Progenitor cell of endocrine pancreas (in vitro differentiated cells): ENCODE measurements around the gene HCFC1R1. TPM values are rescaled to one million over a fixed set of nuclear protein-coding genes. Genes with fewer than 3 reads are reported as not detected.
"Not testable (repeated sequence)": the region's sequence is repeated elsewhere in the genome, so short reads cannot be mapped to it uniquely, and the experiment has no call there.

Experiments used
- DNase-seq: peaks from one replicate; pipeline ENCODE4 v3.0.0; 2021; ENCODE audit warnings: low spot score; ENCODE audit not compliant: unreplicated experiment
- H3K27ac Mint-ChIP-seq: 2 replicates; pipeline ENCODE4 v1.8.0; 2021; ENCODE audit warnings: mild to moderate bottlenecking, moderate library complexity, mixed read lengths
- H3K27me3 Mint-ChIP-seq: 2 replicates; pipeline ENCODE4 v1.8.0; 2021; ENCODE audit warnings: mixed read lengths
- H3K36me3 Mint-ChIP-seq: 2 replicates; pipeline ENCODE4 v1.8.0; 2022; ENCODE audit warnings: mixed read lengths; ENCODE audit not compliant: insufficient read depth
- H3K4me1 Mint-ChIP-seq: 2 replicates; pipeline ENCODE4 v1.8.0; 2021; ENCODE audit warnings: low read depth, mixed read lengths
- H3K4me3 Mint-ChIP-seq: 2 replicates; pipeline ENCODE4 v1.8.0; 2021; ENCODE audit warnings: low read depth, mild to moderate bottlenecking, moderate library complexity, mixed read lengths
- H3K9me3 Mint-ChIP-seq: 2 replicates; pipeline ENCODE4 v1.8.0; 2021; ENCODE audit warnings: low read depth, mixed read lengths
- long read RNA-seq: library from polyadenylated mRNA; unstranded; transcript quantifications from one replicate; pipeline ENCODE4 v2.0.0, GENCODE V29; 2020
- total RNA-seq: library from RNA; stranded (reverse); gene quantifications from 2 replicates; pipeline ENCODE4 v1.2.1, GENCODE V29; 2021
- TF ChIP-seq, protein P1 (sequence below): fragments of 200-600 bp; sonication (generic); IDR thresholded peaks from one replicate; pipeline ENCODE4 v1.5.0; 2021; ENCODE audit warnings: antibody characterized with exemption, mild to moderate bottlenecking; ENCODE audit not compliant: unreplicated experiment

HCFC1R1 gene, protein sequence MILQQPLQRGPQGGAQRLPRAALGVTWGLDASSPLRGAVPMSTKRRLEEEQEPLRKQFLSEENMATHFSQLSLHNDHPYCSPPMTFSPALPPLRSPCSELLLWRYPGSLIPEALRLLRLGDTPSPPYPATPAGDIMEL
- total RNA-seq = 22.4 and 25.3 TPM in 2 replicates
- long read RNA-seq, partial matches to known transcripts = 0 of 1 reads
- long read RNA-seq, other reads (novel, unspliced or antisense) = 1 of 1 reads

DNA sequence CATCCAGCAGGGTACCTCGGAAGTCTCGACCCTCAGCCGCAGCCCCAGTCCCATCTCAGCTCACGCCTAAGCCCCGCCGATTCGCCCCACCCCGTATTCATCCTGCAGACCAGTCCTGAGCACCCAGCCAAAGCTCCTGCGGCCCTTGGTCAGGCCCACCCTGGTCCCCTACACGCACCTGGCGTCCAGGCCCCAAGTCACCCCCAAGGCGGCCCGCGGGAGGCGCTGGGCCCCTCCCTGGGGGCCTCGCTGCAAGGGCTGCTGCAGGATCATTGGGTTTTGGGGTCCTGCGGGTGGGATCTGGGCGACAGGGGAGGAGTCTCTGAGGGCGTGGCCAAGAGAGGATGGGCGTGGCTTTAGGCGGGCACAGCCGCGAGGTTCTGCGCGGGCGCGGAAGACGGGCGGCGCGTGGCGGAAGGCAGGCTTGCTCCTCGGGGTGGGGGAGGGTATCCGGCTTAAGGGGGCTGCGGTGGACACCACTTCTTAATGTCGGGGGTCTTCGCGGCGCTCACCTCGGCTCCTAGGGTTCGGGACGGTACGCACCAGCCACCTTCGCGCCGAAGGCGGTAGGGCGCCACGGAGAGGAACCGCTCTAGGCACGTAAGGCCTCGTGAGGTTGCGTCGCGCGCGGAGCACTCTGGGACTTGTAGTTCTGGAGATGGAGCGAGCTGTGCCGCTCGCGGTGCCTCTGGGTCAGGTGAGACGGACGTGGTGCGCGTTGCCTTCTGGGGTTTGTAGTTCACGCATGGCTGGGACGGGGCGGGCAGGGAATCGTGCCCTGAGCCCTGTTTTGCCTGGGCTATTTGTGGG lies at the start of gene HCFC1R1, which contains the start of gene THOC6:
TSS of gene HCFC1R1 (minus strand) at position 274 of the 810 bp plus-strand sequence. CDS start at position 273, 1 bp downstream.
TSS of gene THOC6 (plus strand) at position 367 of the 810 bp plus-strand sequence. CDS start at position 659, 292 bp downstream.
- TF ChIP-seq, protein P1, sequence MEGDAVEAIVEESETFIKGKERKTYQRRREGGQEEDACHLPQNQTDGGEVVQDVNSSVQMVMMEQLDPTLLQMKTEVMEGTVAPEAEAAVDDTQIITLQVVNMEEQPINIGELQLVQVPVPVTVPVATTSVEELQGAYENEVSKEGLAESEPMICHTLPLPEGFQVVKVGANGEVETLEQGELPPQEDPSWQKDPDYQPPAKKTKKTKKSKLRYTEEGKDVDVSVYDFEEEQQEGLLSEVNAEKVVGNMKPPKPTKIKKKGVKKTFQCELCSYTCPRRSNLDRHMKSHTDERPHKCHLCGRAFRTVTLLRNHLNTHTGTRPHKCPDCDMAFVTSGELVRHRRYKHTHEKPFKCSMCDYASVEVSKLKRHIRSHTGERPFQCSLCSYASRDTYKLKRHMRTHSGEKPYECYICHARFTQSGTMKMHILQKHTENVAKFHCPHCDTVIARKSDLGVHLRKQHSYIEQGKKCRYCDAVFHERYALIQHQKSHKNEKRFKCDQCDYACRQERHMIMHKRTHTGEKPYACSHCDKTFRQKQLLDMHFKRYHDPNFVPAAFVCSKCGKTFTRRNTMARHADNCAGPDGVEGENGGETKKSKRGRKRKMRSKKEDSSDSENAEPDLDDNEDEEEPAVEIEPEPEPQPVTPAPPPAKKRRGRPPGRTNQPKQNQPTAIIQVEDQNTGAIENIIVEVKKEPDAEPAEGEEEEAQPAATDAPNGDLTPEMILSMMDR = no peak
- peak; percentile 86 for DNase-seq
- Mint-ChIP-seq H3K4me3 (peak within 1 kb of the TSS; percentile 91), H3K9me3 (no peaks in the 10 kb centered on the region), H3K27ac (peak within 1 kb of the TSS; percentile 99), H3K36me3 (peaks cover 5% of the 10 kb centered on the region), H3K27me3 (no peaks in the 10 kb centered on the region), H3K4me1 (peaks cover 27% of the 10 kb centered on the region)

DNA sequence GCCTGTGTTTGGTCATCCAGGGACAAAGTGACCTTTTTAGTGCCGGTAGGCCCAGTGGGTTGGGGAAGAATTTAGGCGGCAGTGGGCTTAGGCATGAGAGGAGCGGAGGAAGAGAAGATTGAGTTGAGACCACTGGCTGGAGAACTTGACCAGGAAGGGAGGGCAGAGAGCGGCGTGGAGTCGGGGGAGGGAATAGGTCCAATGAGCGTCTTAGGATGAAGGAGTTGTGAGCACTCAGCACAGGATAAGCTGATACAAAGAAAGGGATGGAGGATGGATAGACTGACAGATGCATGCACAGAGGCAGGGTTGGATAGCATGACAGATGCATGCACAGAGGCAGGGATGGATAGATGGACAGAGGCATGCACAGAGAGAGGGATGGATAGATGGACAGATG lies 49.7 kb upstream of the HCFC1R1 start:
- TF ChIP-seq, protein P1 = no peak
- H3K9me3 Mint-ChIP-seq = no peaks in the 10 kb centered on the region
- no peaks in the 10 kb centered on the region for H3K36me3 Mint-ChIP-seq
- peaks cover 43% of the 10 kb centered on the region for H3K27me3 Mint-ChIP-seq
- no peaks in the 10 kb centered on the region for H3K4me1 Mint-ChIP-seq
- H3K4me3 Mint-ChIP-seq = no peak overlapping the region
- no peak overlapping the region for H3K27ac Mint-ChIP-seq
- DNase-seq = no peak

DNA sequence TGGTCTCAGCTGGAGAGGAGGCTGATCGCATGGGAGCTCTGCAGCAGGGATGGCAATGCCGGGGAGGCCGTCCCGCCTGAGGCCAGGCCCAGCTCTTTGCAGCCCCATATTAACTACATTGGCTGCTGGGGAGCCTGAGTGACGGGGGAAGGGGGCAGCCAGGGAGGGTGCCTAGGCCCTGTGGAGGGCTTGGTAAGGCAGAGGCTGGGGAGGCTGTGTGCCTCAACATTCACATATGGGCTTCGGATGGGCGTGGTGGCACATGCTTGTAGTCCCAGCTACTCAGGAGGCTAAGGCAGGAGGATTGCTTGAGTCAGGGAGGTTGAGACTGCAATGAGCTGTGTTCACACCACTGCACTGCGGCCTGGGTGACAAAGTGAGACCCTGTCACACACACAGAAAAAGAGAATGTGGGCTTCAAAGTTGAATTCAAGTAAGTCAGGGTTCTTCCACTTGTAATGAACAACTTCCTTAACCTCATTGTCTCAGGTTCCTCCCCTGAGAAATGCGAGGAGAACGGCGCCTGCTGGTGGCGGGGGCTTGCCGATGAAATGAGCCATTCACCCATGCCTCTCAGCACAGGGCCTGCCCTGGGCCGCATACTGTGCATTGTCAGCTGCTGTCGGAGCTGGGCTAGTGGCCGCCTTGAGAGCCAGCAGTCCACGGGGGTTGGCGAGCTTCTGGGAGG lies 49.0 kb upstream of the HCFC1R1 start:
- H3K36me3 Mint-ChIP-seq, H3K4me3 Mint-ChIP-seq, H3K4me1 Mint-ChIP-seq, DNase-seq, H3K27ac Mint-ChIP-seq, H3K9me3 Mint-ChIP-seq: not testable (repeated sequence)
- H3K27me3 Mint-ChIP-seq = peaks cover 41% of the 10 kb centered on the region

DNA sequence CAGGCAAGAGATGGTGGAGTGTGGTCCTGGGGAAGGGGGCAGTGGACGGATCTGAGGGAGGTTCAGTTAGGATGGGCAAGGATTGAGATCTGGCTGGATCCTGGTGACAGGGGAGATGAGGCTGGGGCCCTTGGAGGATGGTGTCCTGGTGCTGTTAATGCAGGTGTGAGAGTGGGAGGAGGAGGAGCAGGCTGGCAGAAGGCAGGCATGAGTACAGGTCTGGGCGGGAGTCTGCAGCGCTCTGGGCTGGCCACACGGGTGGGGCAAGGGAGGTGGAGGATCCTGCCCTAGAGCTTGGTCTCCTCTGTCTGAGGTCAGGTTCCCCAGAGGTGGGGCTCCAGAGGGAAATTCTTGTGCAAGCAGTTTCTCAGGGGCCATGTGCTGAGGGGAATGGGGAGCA lies 48.4 kb upstream of the HCFC1R1 start:
- H3K27ac Mint-ChIP-seq, DNase-seq, H3K4me1 Mint-ChIP-seq, H3K36me3 Mint-ChIP-seq, H3K9me3 Mint-ChIP-seq, H3K4me3 Mint-ChIP-seq: not testable (repeated sequence)
- peaks cover 40% of the 10 kb centered on the region for H3K27me3 Mint-ChIP-seq

DNA sequence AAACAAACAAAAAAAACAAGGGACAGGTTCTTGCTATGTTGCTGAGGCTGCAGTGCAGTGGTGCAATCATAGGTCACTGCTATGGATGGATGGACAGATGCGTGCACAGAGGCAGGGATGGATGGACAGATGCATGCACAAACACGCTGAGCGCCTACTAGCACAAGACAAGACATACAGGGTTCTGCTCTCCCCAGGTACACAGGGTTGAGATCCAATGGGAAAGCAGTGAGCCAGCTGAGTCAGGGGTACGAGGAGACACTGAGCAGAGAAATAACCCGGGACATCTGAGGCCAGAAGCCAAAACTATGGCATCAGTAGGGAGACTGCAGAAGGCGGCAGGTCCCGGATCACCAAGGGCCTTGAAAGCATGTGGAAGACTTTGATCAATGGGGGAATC lies 47.9 kb upstream of the HCFC1R1 start:
- Mint-ChIP-seq H3K4me3 (no peak overlapping the region), H3K27ac (no peak overlapping the region), H3K4me1 (no peaks in the 10 kb centered on the region)

More for the DNA sequence above, 47.9 kb upstream of the HCFC1R1 start:
- H3K27me3 Mint-ChIP-seq = peaks cover 40% of the 10 kb centered on the region
- TF ChIP-seq, protein P1 = no peak
- H3K36me3 Mint-ChIP-seq = no peaks in the 10 kb centered on the region
- no peaks in the 10 kb centered on the region for H3K9me3 Mint-ChIP-seq
- DNase-seq = no peak
